ENCODE measurements around the gene DLGAP3. TPM values are rescaled to one million over a fixed set of nuclear protein-coding genes. Genes with fewer than 3 reads are reported as not detected.
A peak's percentile ranks its signal among the peaks of the same experiment; 100 is the strongest.

The DLGAP3 gene
- total RNA-seq, 2 experiments from 2014 or later, result 0.82 to 0.88 TPM

GRCh38 chr1:34869760-34870159 is 59.7 kb downstream of the DLGAP3 start:
- H3K9me3 Mint-ChIP-seq, result no peaks in the 10 kb centered on the region
- DNase-seq, result no peak
- no peaks in the 10 kb centered on the region for H3K36me3 Mint-ChIP-seq
- ChIA-PET CTCF (interaction anchor here (4.1 to 6.8 kb wide), 2 partner anchors 11 to 16 kb away, joined by 15 to 82 read pairs; partner anchors contain the start of gene SMIM12), POLR2A (no interaction called here)
- peaks cover 15% of the 10 kb centered on the region for H3K27me3 Mint-ChIP-seq
- peaks cover 6% of the 10 kb centered on the region for H3K4me1 Mint-ChIP-seq (ENCODE audit: low read depth)
- no peak overlapping the region for H3K4me3 Mint-ChIP-seq
- intact Hi-C loops (cut with micrococcal nuclease), result loop anchor here (10.0 kb wide), 2 partner anchors 115 to 685 kb away; partner anchors contain the start of genes KIAA0319L, NCDN and TMEM35B
- no peak overlapping the region for H3K27ac Mint-ChIP-seq

- no peak for DNase-seq
- peaks cover 18% of the 10 kb centered on the region for H3K4me1 Mint-ChIP-seq (ENCODE audit: low read depth)
- intact Hi-C loops (cut with micrococcal nuclease), result loop anchor here (10.0 kb wide), 2 partner anchors 116 to 686 kb away; partner anchors contain the start of genes KIAA0319L, NCDN and TMEM35B
- no peaks in the 10 kb centered on the region for H3K9me3 Mint-ChIP-seq
- H3K36me3 Mint-ChIP-seq, result no peaks in the 10 kb centered on the region
- peaks cover 14% of the 10 kb centered on the region for H3K27me3 Mint-ChIP-seq
- no peak overlapping the region for H3K27ac Mint-ChIP-seq
- ChIA-PET POLR2A (no interaction called here), CTCF (interaction anchor here (4.1 to 6.8 kb wide), 2 partner anchors 9 to 15 kb away, joined by 15 to 82 read pairs; partner anchors contain the start of gene SMIM12)
- no peak overlapping the region for H3K4me3 Mint-ChIP-seq
These were observed 61.0 kb downstream of the DLGAP3 start for GRCh38 chr1:34868230-34869049.

GRCh38 chr1:34867415-34867814 is 62.0 kb downstream of the DLGAP3 start:
- DNase-seq, result no peak
- CTCF ChIA-PET, result interaction anchor here (1.2 to 6.8 kb wide), 7 partner anchors 7 to 117 kb away, joined by 4 to 82 read pairs (median 17); partner anchors contain the start of genes SMIM12 and TMEM35B
- H3K4me3 Mint-ChIP-seq, result no peak overlapping the region
- H3K4me1 Mint-ChIP-seq (ENCODE audit: low read depth), result peaks cover 21% of the 10 kb centered on the region
- no peak overlapping the region for H3K27ac Mint-ChIP-seq
- H3K27me3 Mint-ChIP-seq, result peaks cover 7% of the 10 kb centered on the region
- intact Hi-C loops (cut with micrococcal nuclease), result loop anchor here (10.0 kb wide), 2 partner anchors 117 to 687 kb away; partner anchors contain the start of genes KIAA0319L, NCDN and TMEM35B
- H3K9me3 Mint-ChIP-seq, result no peaks in the 10 kb centered on the region
- no peaks in the 10 kb centered on the region for H3K36me3 Mint-ChIP-seq
- POLR2A ChIA-PET, result no interaction called here

- H3K27ac Mint-ChIP-seq, result no peak overlapping the region
- peaks cover 3% of the 10 kb centered on the region for H3K27me3 Mint-ChIP-seq
- peak overlapping the region; percentile 74 for H3K4me3 Mint-ChIP-seq
- POLR2A ChIA-PET, result interaction anchor here (0.6 to 1.1 kb wide), 4 partner anchors 62 to 326 kb away, joined by 3 read pairs; partner anchors contain the start of genes SFPQ and TMEM35B
- H3K4me1 Mint-ChIP-seq (ENCODE audit: low read depth), result peaks cover 21% of the 10 kb centered on the region
- H3K36me3 Mint-ChIP-seq, result no peaks in the 10 kb centered on the region
- intact Hi-C loops (cut with micrococcal nuclease), result loop anchor here (1.0 to 10.0 kb wide), 3 partner anchors 80 to 688 kb away; partner anchors contain the start of genes KIAA0319L, NCDN and TMEM35B
- H3K9me3 Mint-ChIP-seq, result no peaks in the 10 kb centered on the region
- DNase-seq, result no peak
- CTCF ChIA-PET, result interaction anchor here (0.7 to 6.8 kb wide), 19 partner anchors 8 to 209 kb away, joined by 3 to 82 read pairs (median 4); partner anchors contain the start of genes SMIM12 and TMEM35B
These were observed 62.7 kb downstream of the DLGAP3 start for GRCh38 chr1:34866762-34867109.

- intact Hi-C loops (cut with micrococcal nuclease), result loop anchor here (1.0 to 10.0 kb wide), 3 partner anchors 80 to 689 kb away; partner anchors contain the start of genes KIAA0319L, NCDN and TMEM35B
- Mint-ChIP-seq H3K9me3 (no peaks in the 10 kb centered on the region), H3K4me1 (ENCODE audit: low read depth) (peaks cover 17% of the 10 kb centered on the region), H3K27ac (peak overlapping the region; percentile 81), H3K27me3 (no peaks in the 10 kb centered on the region), H3K4me3 (peak overlapping the region; percentile 74), H3K36me3 (no peaks in the 10 kb centered on the region)
- ChIA-PET POLR2A (interaction anchor here (0.6 to 1.1 kb wide), 5 partner anchors 19 to 327 kb away, joined by 3 read pairs; partner anchors contain the start of genes SFPQ and TMEM35B), CTCF (interaction anchor here (0.7 to 6.8 kb wide), 20 partner anchors 7 to 210 kb away, joined by 3 to 82 read pairs (median 4); partner anchors contain the start of genes SMIM12 and TMEM35B)
- peak; percentile 96 for DNase-seq
These were observed 63.3 kb downstream of the DLGAP3 start for GRCh38 chr1:34865981-34866761.

GRCh38 chr1:34865573-34865972 is 63.9 kb downstream of the DLGAP3 start:
- Mint-ChIP-seq H3K4me3 (peak overlapping the region; percentile 55), H3K9me3 (no peaks in the 10 kb centered on the region), H3K27ac (no peak overlapping the region), H3K36me3 (no peaks in the 10 kb centered on the region), H3K27me3 (no peaks in the 10 kb centered on the region), H3K4me1 (ENCODE audit: low read depth) (peaks cover 17% of the 10 kb centered on the region)
- intact Hi-C loops (cut with micrococcal nuclease), result loop anchor here (10.0 kb wide), 2 partner anchors 119 to 689 kb away; partner anchors contain the start of genes KIAA0319L, NCDN and TMEM35B
- ChIA-PET POLR2A (interaction anchor here (0.9 kb wide), 1 partner anchor 20 kb away, joined by 3 read pairs; no protein-coding TSS in a partner anchor), CTCF (interaction anchor here (1.0 to 6.8 kb wide), 8 partner anchors 7 to 119 kb away, joined by 3 to 82 read pairs (median 16); partner anchors contain the start of genes SMIM12 and TMEM35B)
- DNase-seq, result no peak

GRCh38 chr1:34864759-34865158 is 64.7 kb downstream of the DLGAP3 start:
- no peak for DNase-seq
- Mint-ChIP-seq H3K9me3 (no peaks in the 10 kb centered on the region), H3K27ac (peak overlapping the region; percentile 50), H3K4me3 (peak overlapping the region; percentile 52), H3K27me3 (no peaks in the 10 kb centered on the region), H3K36me3 (no peaks in the 10 kb centered on the region), H3K4me1 (ENCODE audit: low read depth) (peaks cover 24% of the 10 kb centered on the region)
- intact Hi-C loops (cut with micrococcal nuclease), result loop anchor here (5.0 to 10.0 kb wide), 3 partner anchors 120 to 690 kb away; partner anchors contain the start of genes KIAA0319L, NCDN, TMEM35B and ZMYM6
- ChIA-PET POLR2A (no interaction called here), CTCF (interaction anchor here (1.0 to 6.8 kb wide), 3 partner anchors 11 to 120 kb away, joined by 6 to 82 read pairs (median 24); partner anchors contain the start of gene TMEM35B)

- peak overlapping the region; percentile 72 for H3K27ac Mint-ChIP-seq
- no peak for DNase-seq
- POLR2A ChIA-PET, result no interaction called here
These were observed 65.9 kb downstream of the DLGAP3 start for GRCh38 chr1:34863501-34863900.

GRCh38 chr1:34859446-34860200 is 69.8 kb downstream of the DLGAP3 start, which contains the start of gene SMIM12:
SMIM12 (minus strand) TSS chr1:34859749; CDS start chr1:34855977, 3,772 bp downstream.
- POLR2A ChIA-PET, result interaction anchor here (0.8 to 1.6 kb wide), 7 partner anchors 63 to 584 kb away, joined by 3 to 8 read pairs (median 4); partner anchors contain the start of genes SFPQ, TMEM35B, ZMYM1 and ZMYM6
- peaks cover 14% of the 10 kb centered on the region for H3K36me3 Mint-ChIP-seq
- peak within 1 kb of the TSS; percentile 98 for H3K27ac Mint-ChIP-seq
- H3K9me3 Mint-ChIP-seq, result no peaks in the 10 kb centered on the region
- DNase-seq, result peak; percentile 96
- H3K27me3 Mint-ChIP-seq, result no peaks in the 10 kb centered on the region
- intact Hi-C loops (cut with micrococcal nuclease), result loop anchor here (1.0 to 10.0 kb wide), 8 partner anchors 7 to 915 kb away; partner anchors contain the start of genes KIAA0319L, NCDN, SFPQ and TMEM35B
- CTCF ChIA-PET, result interaction anchor here (0.9 to 2.9 kb wide), 8 partner anchors 8 to 125 kb away, joined by 3 to 15 read pairs (median 4); partner anchors contain the start of gene TMEM35B
- peak within 1 kb of the TSS; percentile 98 for H3K4me3 Mint-ChIP-seq
- H3K4me1 Mint-ChIP-seq (ENCODE audit: low read depth), result peaks cover 42% of the 10 kb centered on the region

More at GRCh38 chr1:34863501-34863900, 65.9 kb downstream of the DLGAP3 start:
- H3K36me3 Mint-ChIP-seq, result peaks cover 6% of the 10 kb centered on the region
- H3K4me1 Mint-ChIP-seq (ENCODE audit: low read depth), result peaks cover 31% of the 10 kb centered on the region
- H3K27me3 Mint-ChIP-seq, result no peaks in the 10 kb centered on the region
- no peak overlapping the region for H3K4me3 Mint-ChIP-seq
- intact Hi-C loops (cut with micrococcal nuclease), result loop anchor here (5.0 to 10.0 kb wide), 3 partner anchors 121 to 691 kb away; partner anchors contain the start of genes KIAA0319L, NCDN, TMEM35B and ZMYM6
- CTCF ChIA-PET, result interaction anchor here (6.8 kb wide), 1 partner anchor 10 kb away, joined by 82 read pairs; no protein-coding TSS in a partner anchor
- H3K9me3 Mint-ChIP-seq, result no peaks in the 10 kb centered on the region

GRCh38 chr1:34858901-34859445 is 70.5 kb downstream of the DLGAP3 start:
- DNase-seq, result peak; percentile 65
- Mint-ChIP-seq H3K36me3 (peaks cover 17% of the 10 kb centered on the region), H3K27me3 (no peaks in the 10 kb centered on the region), H3K27ac (peak overlapping the region; percentile 98), H3K9me3 (no peaks in the 10 kb centered on the region), H3K4me1 (ENCODE audit: low read depth) (peaks cover 35% of the 10 kb centered on the region), H3K4me3 (peak overlapping the region; percentile 98)
- intact Hi-C loops (cut with micrococcal nuclease), result loop anchor here (2.0 to 10.0 kb wide), 4 partner anchors 220 to 916 kb away; partner anchors contain the start of genes SFPQ and ZMYM1
- CTCF ChIA-PET, result interaction anchor here (0.6 to 2.9 kb wide), 10 partner anchors 8 to 388 kb away, joined by 3 to 15 read pairs (median 4); partner anchors contain the start of gene TMEM35B
- POLR2A ChIA-PET, result interaction anchor here (0.6 to 1.6 kb wide), 3 partner anchors 13 to 172 kb away, joined by 4 to 5 read pairs (median 4); partner anchors contain the start of gene ZMYM6

Data from activated CD4-positive, alpha-beta memory T cell treated with anti-CD3 and anti-CD28 coated beads for 36 hours (primary cell).